GM12873 (cell line): ENCODE results near the gene ZNF746.

Experiments used
- TF ChIP-seq, protein P1 (sequence below): IDR thresholded peaks from 2 replicates; pipeline ENCODE4 v1.5.1; 2012; ENCODE audit warnings: low read depth, mild to moderate bottlenecking, moderate library complexity, low read length, control low read depth; ENCODE audit not compliant: insufficient read depth; ENCODE audit errors: missing control alignments

Gene ZNF746

DNA sequence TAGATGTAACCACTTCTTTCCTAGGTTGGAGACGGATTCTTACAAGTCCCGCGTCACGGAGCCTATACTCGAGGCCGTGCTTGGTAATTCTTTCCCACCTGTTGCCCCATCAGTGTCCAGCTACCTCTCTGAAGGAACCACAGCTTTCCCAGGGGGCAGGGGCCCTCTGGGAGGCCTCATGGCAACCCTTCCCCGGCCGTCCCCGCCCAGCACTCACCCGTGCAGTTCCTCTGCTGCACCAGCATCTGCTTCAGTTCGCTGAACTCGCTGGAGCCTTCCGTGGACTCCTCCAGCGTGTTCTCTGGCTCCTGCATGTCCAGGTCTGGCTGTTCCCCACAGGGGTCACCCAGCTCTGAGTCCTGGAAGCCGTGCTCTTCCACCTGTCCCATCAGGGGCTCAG lies 61.3 kb downstream of the ZNF746 start:
- TF ChIP-seq, protein P1, sequence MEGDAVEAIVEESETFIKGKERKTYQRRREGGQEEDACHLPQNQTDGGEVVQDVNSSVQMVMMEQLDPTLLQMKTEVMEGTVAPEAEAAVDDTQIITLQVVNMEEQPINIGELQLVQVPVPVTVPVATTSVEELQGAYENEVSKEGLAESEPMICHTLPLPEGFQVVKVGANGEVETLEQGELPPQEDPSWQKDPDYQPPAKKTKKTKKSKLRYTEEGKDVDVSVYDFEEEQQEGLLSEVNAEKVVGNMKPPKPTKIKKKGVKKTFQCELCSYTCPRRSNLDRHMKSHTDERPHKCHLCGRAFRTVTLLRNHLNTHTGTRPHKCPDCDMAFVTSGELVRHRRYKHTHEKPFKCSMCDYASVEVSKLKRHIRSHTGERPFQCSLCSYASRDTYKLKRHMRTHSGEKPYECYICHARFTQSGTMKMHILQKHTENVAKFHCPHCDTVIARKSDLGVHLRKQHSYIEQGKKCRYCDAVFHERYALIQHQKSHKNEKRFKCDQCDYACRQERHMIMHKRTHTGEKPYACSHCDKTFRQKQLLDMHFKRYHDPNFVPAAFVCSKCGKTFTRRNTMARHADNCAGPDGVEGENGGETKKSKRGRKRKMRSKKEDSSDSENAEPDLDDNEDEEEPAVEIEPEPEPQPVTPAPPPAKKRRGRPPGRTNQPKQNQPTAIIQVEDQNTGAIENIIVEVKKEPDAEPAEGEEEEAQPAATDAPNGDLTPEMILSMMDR, result no peak

DNA sequence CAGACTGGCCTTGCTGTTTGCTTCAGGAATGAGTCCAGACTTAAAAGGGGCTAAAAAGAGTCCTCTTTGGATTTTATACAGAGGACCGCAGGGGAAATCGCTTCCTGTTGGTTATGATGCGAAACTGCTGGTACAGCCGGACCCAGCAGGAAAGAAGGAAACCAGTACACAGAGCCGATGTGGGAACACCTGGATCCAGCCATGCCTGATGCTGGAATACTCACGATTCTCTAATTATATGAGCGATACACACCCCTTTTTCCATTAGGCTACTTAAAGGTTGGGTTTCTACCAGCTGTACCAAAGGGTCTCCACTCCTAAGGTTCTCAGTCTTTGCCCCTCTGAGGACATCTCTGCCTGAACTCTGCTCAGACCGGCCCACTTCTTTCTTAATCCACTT lies 64.5 kb downstream of the ZNF746 start:
- TF ChIP-seq, protein P1, result no peak

DNA sequence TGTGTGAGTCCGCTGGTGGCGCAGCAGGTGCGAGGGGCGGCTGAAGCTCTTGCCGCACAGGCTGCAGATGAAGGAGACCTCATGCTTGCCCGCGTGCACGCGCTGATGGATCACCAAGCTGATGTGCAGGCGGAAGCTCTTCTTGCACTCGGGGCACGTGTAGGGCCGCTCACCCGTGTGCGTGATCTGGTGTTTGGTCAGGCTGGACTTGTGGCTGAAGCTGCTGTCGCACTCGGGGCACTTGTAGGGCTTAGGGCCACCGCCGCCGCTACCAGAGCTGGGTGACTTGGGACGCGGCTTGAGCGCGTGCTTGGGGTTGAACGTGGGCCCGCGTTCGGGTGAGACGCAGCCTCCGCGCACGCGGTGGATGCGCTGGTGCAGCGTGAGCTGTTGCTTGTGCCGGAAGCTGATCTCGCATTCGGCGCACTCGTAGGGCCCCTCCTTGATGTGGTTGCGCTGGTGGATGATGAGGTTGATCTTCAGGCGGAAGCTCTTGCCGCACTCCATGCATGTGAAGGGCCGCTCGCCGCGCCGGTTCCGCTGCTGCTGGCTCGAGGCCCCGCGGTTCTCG lies 65.4 kb downstream of the ZNF746 start:
- TF ChIP-seq, protein P1, result no peak

DNA sequence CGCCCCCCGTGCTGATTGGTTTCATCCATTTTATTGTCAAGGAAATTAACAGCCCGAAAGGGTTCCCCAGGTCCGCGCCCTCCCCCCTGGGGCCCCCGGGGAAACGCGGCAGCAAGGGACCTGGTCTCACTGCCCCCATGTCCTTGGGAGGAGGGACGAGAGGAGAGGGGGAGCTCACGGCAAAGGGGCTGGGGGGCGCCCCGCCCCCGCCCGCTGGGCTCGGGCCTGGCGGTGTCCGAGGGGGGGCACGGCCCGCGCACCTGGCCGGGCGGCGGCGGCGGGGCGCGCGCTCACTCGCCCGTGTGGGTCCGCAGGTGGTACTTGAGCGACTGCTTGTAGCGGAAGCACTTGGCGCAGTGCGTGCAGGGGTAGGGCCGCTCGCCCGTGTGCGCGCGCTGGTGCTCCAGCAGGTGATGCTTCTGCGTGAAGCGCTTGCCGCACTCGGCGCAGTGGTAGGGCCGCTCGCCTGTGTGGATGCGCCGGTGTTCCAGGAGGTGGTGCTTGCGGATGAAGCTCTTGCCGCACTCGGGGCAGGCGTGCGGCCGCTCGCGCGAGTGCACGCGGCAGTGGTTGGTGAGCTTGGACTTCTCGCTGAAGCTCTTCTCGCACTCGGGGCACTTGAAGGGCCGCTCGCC lies 66.0 kb downstream of the ZNF746 start:
- TF ChIP-seq, protein P1, result no peak

DNA sequence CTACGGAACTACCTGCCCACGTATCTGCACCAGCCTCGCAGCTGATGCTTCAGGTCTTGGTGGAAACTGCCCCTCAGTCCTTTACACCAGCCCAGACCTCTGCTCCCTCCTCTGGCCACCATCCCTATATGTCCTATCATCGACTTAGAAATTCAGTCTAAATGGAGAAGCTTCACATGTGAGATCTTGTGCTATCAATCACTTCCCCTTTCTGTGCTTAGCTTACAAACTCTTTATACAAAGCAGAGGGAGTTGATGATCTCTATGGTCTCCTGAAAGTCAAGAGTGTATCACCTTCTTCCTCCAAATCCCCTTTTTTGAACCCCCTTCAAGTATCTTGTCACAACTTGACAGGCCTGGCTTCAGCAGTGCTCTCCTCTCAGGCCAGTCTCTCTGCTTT lies 67.4 kb downstream of the ZNF746 start:
- TF ChIP-seq, protein P1, result no peak

DNA sequence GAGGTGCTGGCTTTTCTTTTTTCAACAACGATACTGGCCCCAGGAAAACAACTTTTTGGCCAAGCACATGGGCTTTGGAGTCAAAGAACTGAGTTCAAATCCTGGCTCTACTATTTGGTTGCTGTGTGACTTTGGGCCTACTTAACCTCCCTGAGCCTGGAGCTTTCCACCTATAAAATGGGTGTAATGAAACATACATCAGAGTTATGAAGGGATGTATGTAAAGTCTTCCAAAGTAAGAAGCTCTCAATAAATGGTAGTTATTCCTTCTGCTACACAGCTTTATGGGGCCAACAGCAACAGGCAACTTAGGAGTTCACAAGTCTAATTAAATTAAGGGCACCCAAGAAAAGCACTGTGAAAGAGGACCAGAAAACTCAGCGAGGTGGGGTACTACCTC lies 69.7 kb downstream of the ZNF746 start:
- TF ChIP-seq, protein P1, result no peak

DNA sequence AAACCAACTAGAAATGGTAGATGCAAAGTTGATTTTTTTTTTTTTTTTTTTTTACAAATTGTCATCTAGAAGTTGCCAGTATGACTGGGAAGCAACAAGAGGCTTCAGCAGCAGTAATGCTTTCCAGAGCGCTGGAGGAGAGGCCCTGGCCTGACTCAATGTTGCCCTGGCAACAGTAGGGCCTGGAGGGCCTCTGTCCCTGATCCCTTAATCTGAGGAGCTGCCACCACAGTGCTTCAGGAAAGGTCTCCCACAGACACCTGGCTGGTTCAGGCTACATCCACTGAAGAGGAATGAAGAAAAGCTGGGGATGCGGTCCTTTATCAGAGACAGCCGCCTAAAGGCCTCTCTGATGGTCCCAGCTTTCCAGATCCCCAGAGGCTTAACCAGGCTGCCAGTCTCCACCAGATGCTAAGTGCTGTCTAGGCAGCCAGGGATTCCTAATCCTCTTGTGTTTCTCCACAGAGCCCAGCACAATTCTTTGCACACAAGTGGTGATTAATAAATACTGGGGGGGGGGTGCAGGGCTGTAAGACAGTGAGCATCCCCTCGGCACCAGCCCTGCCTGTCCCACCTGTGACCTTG lies 70.4 kb downstream of the ZNF746 start:
- TF ChIP-seq, protein P1, result no peak
